Stimulated activated CD4-positive, alpha-beta T cell treated with anti-CD3 and anti-CD28 coated beads, Interleukin-12 subunit alpha, Interleukin-12 subunit beta, amount 100 ng/mL, for 48 hours (primary cell): Measurements from ENCODE around the gene SND1.
"Not testable (repeated sequence)": the region's sequence is repeated elsewhere in the genome, so short reads cannot be mapped to it uniquely, and the experiment has no call there.

Experiments
- DNase-seq, 3 donors: peaks; one replicate each; pipeline ENCODE4 v3.0.0-alpha.2; 2020; ENCODE audit warnings: low read depth in 2 of 3, low spot score in 1 of 3

The SND1 gene

DNA sequence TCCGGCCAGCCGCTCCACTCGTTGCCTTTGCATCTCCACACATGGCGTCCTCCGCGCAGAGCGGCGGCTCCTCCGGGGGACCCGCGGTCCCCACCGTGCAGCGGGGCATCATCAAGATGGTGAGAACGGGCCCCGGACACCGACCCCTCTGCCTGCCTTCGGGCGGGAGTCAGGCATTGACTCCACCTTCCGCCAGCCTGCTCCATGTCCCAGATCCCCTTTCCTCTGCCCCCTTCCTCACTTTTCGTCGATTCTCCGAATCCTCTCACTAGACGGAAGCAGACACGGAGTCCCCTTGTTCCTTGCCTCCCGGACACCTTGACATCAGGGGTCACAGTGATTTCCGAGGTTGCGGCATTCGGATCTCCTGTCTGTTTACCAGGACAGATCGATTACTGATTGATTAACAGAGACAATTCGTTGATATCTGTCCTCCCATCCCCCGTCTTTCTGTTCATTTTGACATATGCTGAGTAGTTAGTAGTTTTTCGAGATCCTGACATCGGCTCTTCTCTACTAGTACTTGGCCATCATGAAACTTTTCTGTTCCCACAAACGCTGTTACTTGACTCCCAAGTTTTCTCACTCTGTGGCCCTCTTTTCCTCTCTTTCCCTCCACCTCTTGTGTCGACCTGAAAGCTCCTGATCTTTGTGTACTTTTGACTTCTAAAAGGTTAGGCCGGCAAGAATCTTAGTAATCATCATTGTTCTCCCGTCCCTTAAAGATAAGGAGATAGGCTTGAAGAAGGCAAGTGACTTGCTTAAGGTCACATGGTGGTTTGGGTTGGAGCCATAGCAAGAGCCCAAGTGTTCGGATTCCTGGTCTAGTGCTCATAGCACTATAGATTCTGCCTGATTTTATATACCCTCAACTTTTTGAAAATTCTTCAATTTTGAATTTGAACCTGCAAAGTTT lies 597 bp downstream of the SND1 start:
- no peak for DNase-seq

DNA sequence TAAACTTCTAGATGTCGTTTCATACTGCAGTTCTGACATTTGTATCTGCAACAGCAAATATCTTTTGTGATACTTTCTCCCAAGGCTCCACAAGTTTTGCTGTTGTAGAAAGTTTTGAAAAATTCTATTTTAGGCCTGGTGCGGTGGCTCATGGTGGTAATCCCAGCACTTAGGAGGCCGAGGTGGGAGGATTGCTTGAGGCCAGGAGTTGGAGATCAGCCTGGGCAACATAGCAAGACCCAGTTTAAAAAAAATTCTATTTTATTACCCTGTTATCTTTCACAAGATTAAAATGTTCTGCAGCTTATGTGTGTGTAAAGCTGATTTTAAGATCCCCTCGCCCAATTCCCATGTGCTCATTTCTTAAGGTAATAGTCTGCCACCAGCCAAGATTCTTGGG lies 1.4 kb downstream of the SND1 start:
- DNase-seq, result no peak

DNA sequence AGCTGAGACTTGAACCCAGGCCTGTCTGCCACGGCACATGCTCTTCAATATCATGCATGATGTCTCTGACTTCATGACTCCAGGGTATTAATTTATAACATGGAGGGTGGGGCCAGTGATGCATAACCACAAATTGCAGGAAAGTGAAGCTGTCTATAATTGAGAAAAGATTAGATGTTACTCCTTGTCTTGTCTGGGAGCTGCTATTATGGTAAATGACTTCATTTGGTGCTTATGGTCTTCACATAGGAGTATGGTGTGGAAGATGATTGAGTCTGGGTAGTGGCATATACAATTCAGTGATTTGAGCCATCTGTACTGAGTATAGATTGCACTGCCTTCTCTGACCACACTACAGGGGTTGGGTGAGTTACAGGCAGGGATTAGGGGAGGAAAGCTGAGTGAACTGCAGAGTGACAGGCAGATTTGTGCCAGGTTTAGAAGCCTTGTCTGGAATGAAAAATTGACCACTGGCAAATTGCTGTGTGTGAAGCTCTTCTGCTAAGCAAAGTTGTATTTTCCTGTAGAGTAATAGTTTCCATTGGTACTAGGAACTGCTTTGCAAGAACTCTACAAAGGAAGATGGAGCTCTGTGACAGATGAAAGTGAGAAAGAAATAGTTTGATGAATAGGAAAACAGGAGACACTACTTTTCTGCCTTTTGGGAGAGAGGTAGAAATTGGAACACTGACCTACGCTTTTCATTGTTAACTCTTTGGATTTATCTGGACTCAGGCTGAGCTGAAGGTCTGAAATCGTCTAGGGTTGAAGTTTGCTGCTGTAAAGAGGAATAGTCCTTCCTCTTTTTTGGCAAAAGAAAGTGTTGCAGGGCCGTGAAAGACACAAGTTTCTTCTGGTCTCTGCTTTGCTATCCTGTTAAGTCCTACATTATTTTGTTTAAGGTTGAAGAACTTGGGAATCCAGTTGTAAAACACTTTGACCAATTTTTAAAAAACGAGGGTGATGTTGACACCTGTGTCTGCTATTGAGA lies 2.7 kb downstream of the SND1 start:
- no peak for DNase-seq

DNA sequence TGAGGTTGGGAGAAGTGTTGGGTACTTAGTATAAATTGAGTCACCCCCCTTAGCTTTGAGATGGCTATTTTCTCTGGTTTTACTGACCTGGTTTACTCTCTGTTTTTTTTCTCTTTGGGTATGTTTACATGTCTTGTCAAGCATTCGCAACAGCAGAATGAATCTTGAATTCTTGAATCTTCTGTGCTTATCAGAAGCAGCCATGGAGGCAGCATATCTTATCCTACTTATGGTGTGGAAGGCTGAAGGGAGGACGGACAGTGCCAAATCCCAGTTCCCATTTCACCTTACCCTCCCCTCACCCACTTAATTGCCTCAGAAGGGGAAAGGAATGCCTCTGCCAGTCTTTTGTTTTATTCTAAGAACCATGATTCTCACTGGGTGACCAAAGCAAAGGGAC lies 3.7 kb downstream of the SND1 start:
- no peak for DNase-seq

DNA sequence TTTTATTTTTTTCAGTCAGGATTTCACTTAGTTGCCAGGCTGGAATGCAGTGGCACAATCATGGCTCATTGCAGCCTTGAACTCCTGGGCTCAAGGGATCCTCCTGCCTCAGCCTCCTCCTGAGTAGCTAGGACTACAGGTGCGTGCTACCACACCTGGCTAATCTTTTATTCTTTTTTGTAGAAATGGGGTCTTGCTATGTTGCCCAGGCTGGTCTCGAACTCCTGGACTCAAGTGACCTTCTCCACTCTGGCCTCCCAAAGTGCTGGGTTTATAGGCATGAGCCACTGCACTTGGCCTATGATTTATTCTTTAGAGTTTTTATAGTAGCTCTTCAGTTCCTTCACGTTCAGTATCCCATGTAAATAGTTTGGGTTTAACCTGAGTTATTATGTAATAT lies 5.5 kb downstream of the SND1 start:
- DNase-seq, result no peak

DNA sequence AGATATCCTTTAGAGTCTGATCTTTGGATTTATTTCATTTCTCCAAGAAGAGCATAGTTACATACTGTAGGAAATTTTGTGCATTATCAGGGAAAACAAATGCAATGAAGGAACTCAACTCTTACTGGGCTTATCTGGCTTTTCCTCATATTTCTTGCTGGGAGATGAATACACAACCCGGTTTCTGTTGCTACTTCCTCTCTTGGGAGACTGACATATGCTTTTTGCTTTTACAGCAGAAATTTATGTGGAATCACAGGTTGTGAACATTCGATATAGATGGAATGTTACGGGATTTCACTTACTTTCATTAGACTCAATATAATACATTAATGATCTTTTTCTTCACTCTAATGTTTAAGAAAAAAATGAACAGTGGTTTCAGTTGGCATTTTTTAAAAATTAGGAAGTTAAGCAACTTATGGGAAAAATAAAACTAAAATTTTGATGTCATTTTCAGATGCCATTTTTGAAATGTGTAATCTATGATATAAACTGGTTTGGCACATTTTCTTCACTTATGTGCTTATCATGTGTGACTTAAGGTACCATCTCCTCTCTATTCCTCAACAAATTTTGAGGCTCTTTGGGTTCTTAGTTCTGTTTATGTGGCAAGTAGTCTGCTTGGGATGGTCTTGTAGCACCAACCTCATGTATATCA lies 7.1 kb downstream of the SND1 start:
- no peak for DNase-seq

DNA sequence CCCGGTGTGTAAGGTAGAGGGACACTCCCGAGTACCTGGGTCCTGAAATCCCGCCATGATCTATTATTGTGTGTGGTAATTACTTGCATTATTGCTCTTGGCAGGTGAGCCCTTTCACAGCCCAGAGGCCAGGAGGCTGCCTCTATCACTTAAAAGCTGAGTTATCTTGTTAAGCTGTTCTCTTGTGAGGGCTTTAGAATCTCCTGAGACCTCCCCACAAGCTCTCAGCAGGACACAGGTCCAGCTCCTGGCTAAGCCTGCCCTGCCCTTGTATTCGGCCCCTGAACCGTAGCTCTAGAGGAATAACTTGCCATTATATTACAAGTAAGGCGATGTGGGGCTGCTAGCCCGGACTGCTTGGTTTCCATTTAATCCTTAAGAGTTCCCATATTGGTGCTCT lies 13.9 kb downstream of the SND1 start:
- no peak for DNase-seq

DNA sequence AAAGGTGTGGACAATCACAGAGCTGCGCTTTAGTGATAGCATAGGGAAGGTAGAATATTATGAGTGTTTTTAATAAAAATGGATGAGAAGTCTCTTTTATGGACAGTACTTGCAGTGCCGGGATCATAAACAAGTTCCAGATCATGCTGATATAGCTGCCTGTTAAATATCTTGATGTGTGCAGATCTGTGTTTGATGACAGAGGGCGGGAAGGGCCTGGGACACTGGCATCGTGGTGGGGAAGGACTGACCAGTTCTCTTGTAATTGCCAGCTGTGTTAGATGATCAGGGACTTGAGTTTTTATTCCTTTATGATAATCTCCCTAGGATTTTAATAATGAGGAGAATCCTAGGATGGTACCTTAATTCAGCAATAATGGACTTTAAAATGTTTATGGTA lies 14.6 kb downstream of the SND1 start:
- no peak for DNase-seq

DNA sequence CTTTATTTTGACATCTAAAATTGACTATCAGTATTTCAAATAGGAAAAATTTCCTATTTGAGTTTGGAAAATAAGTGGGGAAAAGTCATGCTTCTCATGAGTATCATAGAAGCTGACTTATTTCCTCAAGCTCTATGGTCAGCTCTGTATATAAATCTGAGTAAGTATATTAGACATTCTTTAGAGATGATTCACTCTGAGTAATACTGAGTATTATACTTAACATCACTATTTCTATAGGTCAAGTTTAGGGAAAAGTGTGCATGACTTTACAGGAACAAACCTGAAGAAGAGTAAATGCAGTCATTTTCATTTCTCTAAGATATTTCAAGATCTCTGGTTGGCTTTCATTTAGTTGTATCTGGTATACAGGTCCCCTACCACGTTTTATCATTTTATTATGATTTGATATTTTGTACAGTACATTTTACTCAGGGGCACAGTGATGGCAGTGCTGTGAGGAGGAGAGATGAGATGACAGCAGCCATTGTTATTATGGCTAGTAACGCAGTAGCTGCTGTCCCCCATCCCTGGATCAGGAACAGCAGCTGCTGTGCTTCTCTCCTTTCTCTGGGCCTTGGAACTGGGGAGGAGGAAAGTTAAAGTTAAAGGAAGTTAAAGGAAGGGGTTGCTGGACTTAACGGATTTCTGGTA lies 15.2 kb downstream of the SND1 start:
- DNase-seq, result no peak

DNA sequence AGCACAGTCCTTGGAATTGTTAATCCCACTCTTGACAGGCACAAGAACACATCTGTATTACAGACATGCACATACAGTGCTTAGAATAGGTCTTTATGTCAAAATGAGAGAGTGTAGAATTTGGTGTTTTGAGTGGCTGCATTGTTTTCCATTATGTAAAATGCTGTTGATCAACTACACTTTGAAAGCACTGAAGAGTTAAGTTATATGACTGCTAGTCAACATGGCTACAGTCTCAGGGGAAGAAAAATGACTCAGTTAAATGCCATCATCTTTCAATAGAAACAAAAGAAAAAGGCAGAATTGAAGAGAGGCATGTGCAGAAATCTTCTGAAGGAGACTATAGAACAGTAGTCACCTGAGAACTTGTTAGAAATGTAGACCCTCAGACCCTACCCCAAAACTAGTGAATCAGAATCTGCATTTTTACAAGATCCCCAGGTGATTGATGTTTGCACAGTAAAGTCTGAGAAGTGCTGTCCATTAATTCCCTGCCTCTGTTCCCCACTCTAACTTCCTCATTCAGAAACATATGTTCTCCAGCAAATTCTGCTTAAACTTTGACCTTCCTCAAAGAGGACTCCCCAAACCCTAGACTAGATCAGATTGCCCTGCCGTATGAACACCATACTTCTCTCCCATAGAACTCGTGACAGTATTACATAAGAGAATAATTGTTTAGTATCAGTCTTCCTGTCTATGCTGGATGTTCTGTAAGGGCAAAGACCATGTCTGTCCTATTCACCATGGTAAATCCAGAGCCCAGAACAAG lies 16.0 kb downstream of the SND1 start:
- DNase-seq, result no peak

DNA sequence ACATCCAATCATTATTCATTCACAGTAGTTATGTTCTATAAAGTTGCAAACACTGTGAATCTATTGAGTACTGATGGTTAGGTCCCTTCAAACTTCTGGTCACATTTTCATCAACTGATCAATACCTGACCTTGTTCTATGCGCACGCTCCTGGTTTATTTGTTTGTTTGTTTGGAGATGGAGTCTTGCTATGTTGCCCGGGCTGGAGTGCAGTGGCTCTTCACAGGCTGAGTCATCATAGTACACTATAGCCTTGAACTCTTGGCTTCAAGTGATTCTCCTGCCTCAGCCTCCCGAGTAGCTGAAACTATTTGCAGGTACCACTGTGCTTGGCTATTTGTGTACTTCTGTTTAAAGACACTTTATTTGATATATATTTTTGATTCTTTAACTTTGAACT lies 19.3 kb downstream of the SND1 start:
- DNase-seq, result no peak

DNA sequence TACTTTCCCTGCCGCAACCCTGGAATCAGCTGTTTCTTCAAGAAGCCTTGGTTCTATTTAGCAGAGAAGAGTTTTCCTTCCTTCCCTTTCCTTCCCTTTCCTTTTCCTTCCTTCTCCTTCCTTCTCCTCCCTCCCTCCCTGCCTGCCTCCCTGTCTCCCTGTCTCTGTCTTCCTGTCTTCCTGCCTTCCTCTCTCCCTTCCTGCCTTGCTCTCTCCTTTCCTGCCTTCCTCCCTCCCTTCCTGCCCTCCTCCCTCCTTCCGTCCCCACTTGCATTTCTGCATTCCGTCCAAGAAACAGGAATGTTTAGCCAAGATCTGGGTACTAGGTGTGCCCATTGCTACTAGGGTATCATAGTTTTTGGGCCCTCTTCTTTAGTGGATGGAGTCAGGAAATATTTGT lies 21.9 kb downstream of the SND1 start:
- DNase-seq, result no peak

DNA sequence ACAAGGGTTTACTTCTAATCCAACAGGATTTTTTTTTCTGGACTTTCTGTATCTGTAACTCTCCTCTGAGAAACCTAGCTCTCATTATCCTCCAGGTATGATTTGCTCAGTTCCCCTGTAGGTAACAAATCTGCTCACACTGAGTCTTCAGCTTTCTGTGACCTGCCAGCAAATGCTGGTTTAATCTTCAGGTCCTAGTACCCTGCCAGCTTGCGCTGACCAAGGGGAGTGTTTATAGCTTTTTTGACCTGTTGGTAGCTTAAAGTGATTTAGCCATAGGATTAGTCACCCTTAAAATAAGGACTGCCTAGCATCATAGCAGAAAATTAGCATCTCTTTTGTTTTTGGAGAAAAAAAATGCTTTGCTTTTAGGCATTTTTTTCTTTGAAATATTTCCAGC lies 22.4 kb downstream of the SND1 start:
- DNase-seq, result no peak

DNA sequence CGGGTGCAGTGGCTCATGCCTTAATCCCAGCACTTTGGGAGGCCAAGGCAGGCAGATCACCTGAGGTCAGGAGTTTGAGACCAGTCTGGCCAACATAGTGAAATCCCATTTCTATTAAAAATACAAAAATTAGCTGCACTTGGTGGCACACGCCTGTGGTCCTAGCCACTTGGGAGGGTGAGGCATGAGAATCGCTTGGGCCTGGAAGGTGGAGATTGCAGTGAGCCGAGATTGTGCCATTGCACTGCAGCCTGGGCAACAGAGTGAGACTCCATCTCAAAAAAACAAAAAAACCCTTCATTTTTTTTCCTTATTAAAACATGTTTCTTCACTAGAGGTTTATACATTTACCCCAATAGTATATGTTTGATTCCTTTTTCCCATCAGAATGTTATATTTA lies 22.9 kb downstream of the SND1 start:
- DNase-seq, result not testable (repeated sequence)

DNA sequence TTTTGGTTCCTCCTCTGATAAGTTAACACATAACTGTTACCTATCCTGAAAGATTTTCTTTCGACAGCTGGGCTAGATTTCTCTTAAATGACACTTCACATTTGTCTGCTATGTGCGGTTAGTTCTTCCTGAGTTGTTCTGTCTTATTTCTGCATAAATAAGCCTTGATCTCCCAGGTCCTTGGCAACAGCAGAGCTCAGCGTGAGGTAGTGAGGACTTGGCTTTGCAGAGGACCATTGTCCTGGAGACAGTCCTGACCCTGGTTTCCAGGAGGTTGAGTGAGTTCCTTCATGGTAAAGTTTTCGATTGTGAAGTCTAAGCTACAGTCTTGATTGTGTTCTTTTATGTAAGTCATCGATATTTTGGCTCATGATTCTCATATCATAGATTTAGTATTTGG lies 23.7 kb downstream of the SND1 start:
- DNase-seq, result no peak

DNA sequence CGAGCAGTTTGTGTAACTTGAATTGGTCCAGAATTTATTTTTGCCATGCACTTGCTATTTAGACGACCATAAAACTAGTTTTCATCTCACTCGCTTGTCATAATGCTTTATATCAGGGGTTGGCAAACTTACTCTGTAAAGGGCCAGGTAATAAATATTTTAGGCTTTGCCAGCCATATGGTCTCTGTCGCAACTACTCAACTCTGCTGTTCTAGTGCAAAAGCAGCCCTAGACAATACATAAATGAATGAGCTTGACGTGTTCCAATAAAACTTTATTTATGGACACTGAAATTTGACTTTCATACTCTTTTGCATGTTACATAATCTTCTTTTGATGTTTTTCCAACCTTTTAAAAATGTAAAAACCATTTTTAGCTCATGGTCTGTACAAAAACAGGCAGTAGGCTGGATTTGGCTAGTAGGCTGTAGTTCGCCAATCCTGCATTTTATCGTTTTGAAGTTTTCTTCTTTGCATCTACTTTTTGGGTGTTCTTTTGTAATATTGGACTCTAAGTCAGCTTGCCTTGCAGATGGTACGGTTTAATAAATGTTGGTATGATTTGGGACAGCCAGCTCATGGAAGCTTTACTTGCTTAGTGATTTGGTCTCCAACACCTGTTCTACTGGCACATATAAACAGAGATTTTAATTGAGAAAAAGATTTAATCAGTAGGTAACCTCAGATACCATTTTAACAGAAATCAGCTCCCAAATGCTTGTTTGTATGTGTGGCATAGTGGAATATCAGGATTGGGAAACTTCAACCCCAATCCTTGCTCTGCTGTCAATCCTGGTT lies 25.6 kb downstream of the SND1 start:
- DNase-seq, result no peak

DNA sequence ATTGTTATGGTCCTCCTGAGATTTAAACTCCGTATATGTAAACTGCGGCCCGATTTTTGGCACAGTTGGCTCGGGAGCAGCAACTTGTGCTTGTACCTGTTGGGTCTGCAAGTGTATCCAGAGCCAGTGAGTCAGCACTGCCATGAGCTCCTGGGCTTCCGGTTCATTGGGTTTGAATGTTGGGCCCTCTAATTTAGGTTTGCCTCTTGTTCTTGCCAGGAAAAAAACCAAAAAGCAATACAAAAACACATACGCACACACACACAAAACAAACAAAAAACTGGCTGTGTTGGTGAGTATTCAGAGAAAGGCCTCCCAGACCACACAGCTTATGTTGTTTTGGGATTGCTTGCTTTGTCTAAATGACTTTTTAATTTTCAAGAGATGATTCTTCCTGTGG lies 26.3 kb downstream of the SND1 start:
- DNase-seq, result no peak

DNA sequence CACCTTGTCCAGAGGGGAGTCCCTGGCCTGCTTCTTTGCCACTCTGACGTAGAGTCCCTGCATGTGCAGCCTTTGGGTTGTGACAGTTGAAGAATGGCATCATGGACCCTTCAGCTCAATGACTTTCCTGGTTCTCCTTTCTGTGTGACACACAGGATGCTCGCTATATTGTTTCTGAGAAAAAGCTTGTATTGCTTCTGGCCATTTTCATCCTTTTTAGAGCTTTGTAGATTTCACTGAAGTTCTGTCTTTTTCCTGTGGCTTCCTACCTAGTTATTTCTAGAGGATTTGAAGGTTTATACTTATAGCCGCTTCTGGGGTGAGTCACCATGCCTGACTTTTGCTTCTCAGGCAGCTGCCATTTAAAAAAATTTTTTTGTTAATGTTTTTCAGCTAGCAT lies 27.0 kb downstream of the SND1 start:
- no peak for DNase-seq

DNA sequence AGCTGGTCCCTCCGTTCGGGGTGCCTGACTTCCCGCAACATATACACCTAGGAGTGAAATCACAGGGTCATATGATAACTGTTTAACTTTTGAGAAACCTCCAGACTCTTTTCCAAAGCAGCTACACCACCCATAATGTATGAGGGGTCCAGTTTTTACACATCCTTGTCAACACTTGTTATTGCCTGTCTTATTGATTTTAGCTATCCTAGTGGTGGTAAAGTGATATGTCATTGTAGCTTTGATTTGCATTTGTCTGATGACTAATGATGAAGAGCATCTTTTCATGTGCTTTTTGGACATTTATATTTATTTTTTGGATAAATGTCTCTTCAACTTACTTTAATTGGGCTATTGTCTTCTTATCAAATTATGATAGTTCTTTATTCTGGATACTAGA lies 29.0 kb downstream of the SND1 start:
- no peak for DNase-seq
